Measurements from ENCODE around the gene HACE1.

HACE1 gene

DNA sequence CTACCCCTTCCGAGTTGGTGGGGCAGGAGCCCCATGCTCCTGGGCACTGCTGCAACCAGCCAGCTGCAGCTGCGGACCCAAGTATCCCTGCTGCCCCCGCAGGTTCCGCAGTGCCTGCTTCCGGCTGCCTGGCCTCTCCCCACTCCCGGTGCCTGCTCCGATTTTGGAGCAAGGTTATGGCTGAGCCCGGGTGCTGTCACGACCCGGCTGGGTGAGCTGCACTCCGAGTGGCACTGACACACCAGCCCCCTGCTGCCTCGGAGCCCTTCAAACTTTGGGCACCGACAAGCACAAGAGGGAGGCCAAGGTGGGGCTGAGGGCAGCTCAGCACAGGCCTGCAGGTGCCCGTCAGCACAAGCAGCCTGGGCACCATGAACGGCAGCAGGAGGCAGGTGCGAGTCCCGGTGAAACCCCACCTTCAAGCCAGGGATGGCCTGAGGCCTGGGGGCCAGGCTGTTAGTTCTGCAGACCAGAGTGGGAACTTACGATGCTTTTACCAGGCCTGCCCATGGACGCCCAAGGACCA, 25.9 kb upstream of the HACE1 start:
- no peaks in the 10 kb centered on the region for H3K27me3 ChIP-seq (ENCODE audit: insufficient read depth, low read length, poor library complexity, severe bottlenecking)
- no peaks in the 10 kb centered on the region for H3K9me2 ChIP-seq (replicated peaks; ENCODE audit: low read depth, low read length)
- H3K9me3 ChIP-seq (ENCODE audit: insufficient read depth, low read depth, low read length): no peaks in the 10 kb centered on the region
- no peaks in the 10 kb centered on the region for H3K36me3 ChIP-seq (ENCODE audit: insufficient read depth, low read length)
- no peaks in the 10 kb centered on the region for H4K20me1 ChIP-seq (ENCODE audit: insufficient read depth, low read length, poor library complexity, severe bottlenecking)
- H3K4me1 ChIP-seq (ENCODE audit: insufficient read depth, low read length, poor library complexity, severe bottlenecking): no peaks in the 10 kb centered on the region
- TF ChIP-seq, protein P1, sequence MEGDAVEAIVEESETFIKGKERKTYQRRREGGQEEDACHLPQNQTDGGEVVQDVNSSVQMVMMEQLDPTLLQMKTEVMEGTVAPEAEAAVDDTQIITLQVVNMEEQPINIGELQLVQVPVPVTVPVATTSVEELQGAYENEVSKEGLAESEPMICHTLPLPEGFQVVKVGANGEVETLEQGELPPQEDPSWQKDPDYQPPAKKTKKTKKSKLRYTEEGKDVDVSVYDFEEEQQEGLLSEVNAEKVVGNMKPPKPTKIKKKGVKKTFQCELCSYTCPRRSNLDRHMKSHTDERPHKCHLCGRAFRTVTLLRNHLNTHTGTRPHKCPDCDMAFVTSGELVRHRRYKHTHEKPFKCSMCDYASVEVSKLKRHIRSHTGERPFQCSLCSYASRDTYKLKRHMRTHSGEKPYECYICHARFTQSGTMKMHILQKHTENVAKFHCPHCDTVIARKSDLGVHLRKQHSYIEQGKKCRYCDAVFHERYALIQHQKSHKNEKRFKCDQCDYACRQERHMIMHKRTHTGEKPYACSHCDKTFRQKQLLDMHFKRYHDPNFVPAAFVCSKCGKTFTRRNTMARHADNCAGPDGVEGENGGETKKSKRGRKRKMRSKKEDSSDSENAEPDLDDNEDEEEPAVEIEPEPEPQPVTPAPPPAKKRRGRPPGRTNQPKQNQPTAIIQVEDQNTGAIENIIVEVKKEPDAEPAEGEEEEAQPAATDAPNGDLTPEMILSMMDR (conservative IDR thresholded peaks at IDR 0.05; ENCODE audit: low read length): no peak
- no peak for TF ChIP-seq EZH2phosphoT487 (IDR thresholded peaks at IDR 0.05; ENCODE audit: borderline replicate concordance)
- H3F3A ChIP-seq (ENCODE audit: low read depth): no peaks in the 10 kb centered on the region
- no peak overlapping the region for H3K9ac ChIP-seq (ENCODE audit: low read depth, low read length, poor library complexity, severe bottlenecking)
- H2AFZ ChIP-seq (ENCODE audit: low read length): no peak overlapping the region
- no peak overlapping the region for H3K4me2 ChIP-seq (ENCODE audit: low read depth, low read length, poor library complexity, severe bottlenecking)
- H3K4me3 ChIP-seq (ENCODE audit: low read length, poor library complexity, severe bottlenecking): no peak overlapping the region
- H3K79me2 ChIP-seq (ENCODE audit: insufficient read depth, low read length): no peaks in the 10 kb centered on the region

DNA sequence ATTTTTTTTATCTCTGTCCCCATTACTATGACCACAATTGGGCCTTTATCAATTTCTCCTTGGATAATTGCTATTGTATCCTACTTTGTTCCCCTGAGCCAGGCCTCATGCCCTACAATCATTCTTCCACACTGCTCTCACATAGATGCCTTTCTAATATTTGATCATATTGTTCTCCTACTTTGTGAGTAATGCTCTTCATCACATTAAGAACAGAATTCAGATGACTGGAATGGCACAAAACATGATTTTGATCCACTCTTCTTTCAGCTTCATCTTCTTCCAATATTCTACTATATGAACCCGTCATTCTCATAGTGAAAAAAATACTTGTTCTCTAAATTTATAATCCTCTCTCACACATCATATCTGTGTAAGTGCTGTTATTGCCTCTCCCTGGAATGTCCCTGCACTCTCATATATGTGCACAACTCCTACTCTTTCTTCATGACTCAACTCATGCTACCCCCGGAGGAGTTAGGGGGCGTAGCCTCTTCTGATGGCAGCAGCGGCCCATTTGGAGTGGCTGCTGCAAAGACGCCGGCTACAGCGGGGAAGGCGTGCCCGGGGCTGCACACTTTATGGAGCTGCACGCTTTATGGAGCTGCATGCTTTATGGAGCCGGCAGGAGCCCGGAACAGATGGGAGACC, 25.3 kb upstream of the HACE1 start:
- no peaks in the 10 kb centered on the region for H3K27me3 ChIP-seq (ENCODE audit: insufficient read depth, low read length, poor library complexity, severe bottlenecking)
- H3K9me3 ChIP-seq (ENCODE audit: insufficient read depth, low read depth, low read length): no peaks in the 10 kb centered on the region
- no peaks in the 10 kb centered on the region for H4K20me1 ChIP-seq (ENCODE audit: insufficient read depth, low read length, poor library complexity, severe bottlenecking)
- no peak overlapping the region for H3K4me2 ChIP-seq (ENCODE audit: low read depth, low read length, poor library complexity, severe bottlenecking)
- H3K79me2 ChIP-seq (ENCODE audit: insufficient read depth, low read length): no peaks in the 10 kb centered on the region
- H3K36me3 ChIP-seq (ENCODE audit: insufficient read depth, low read length): no peaks in the 10 kb centered on the region
- TF ChIP-seq, protein P1 (conservative IDR thresholded peaks at IDR 0.05; ENCODE audit: low read length): no peak
- TF ChIP-seq EZH2phosphoT487 (IDR thresholded peaks at IDR 0.05; ENCODE audit: borderline replicate concordance): no peak
- no peak overlapping the region for H3K9ac ChIP-seq (ENCODE audit: low read depth, low read length, poor library complexity, severe bottlenecking)
- no peaks in the 10 kb centered on the region for H3F3A ChIP-seq (ENCODE audit: low read depth)
- no peaks in the 10 kb centered on the region for H3K9me2 ChIP-seq (replicated peaks; ENCODE audit: low read depth, low read length)
- H3K4me3 ChIP-seq (ENCODE audit: low read length, poor library complexity, severe bottlenecking): no peak overlapping the region
- H3K4me1 ChIP-seq (ENCODE audit: insufficient read depth, low read length, poor library complexity, severe bottlenecking): no peaks in the 10 kb centered on the region
- no peak overlapping the region for H2AFZ ChIP-seq (ENCODE audit: low read length)

- Histone ChIP-seq H3K4me1 (ENCODE audit: insufficient read depth, low read length, poor library complexity, severe bottlenecking) (no peaks in the 10 kb centered on the region), H3K79me2 (ENCODE audit: insufficient read depth, low read length) (no peaks in the 10 kb centered on the region), H3K36me3 (ENCODE audit: insufficient read depth, low read length) (no peaks in the 10 kb centered on the region), H2AFZ (ENCODE audit: low read length) (no peak overlapping the region), H3K9me3 (ENCODE audit: insufficient read depth, low read depth, low read length) (no peaks in the 10 kb centered on the region), H3K9me2 (replicated peaks; ENCODE audit: low read depth, low read length) (no peaks in the 10 kb centered on the region), H3K4me3 (ENCODE audit: low read length, poor library complexity, severe bottlenecking) (no peak overlapping the region), H4K20me1 (ENCODE audit: insufficient read depth, low read length, poor library complexity, severe bottlenecking) (no peaks in the 10 kb centered on the region), H3K9ac (ENCODE audit: low read depth, low read length, poor library complexity, severe bottlenecking) (no peak overlapping the region), H3K27me3 (ENCODE audit: insufficient read depth, low read length, poor library complexity, severe bottlenecking) (no peaks in the 10 kb centered on the region), H3F3A (ENCODE audit: low read depth) (no peaks in the 10 kb centered on the region), H3K4me2 (ENCODE audit: low read depth, low read length, poor library complexity, severe bottlenecking) (no peak overlapping the region)
- TF ChIP-seq EZH2phosphoT487 (IDR thresholded peaks at IDR 0.05; ENCODE audit: borderline replicate concordance): no peak
- TF ChIP-seq, protein P1 (conservative IDR thresholded peaks at IDR 0.05; ENCODE audit: low read length): no peak
These were observed 22.4 kb upstream of the HACE1 start for GRCh38 chr6:104881964-104882668.

Data from Loucy (cell line).